Endothelial cell of umbilical vein (primary cell): ENCODE data around the gene TSPO.

Source experiments
- CTCF ChIP-seq, 2 donors: IDR thresholded peaks; 1 replicate in 1 of 2; 2 replicates in 1 of 2; pipeline ENCODE4 v1.5.1; 2011; ENCODE audit warnings: low read length in 2 of 2, mild to moderate bottlenecking in 2 of 2, moderate library complexity in 2 of 2, control low read depth in 1 of 2, inconsistent platforms in 1 of 2, low read depth in 1 of 2; ENCODE audit not compliant: insufficient read depth in 1 of 2; ENCODE audit errors: extremely low read depth in 1 of 2
- EZH2 ChIP-seq: IDR thresholded peaks from 2 replicates; pipeline ENCODE4 v1.6.1; 2012; ENCODE audit warnings: borderline replicate concordance, low read depth, mild to moderate bottlenecking, moderate library complexity, low read length, inconsistent platforms; ENCODE audit not compliant: severe bottlenecking
- MAX ChIP-seq: IDR thresholded peaks from 2 replicates; pipeline ENCODE4 v1.6.1; 2011; ENCODE audit not compliant: insufficient read depth, insufficient read length
- POLR2AphosphoS5 ChIP-seq: IDR thresholded peaks from 2 replicates; pipeline ENCODE4 v1.6.1; 2012; ENCODE audit warnings: low read depth, mild to moderate bottlenecking, control low read depth, low read length, moderate library complexity; ENCODE audit not compliant: insufficient read depth

GRCh38 chr22:43170131-43170480 lies 18.7 kb downstream of the TSPO start:
- TF ChIP-seq CTCF (IDR thresholded peaks at IDR 0.05; ENCODE audit: extremely low read depth in 1 of 2, insufficient read depth in 1 of 2, low read depth in 1 of 2, low read length in 2 of 2), result no peak
- no peak for TF ChIP-seq MAX
- TF ChIP-seq EZH2, result no peak
- no peak for TF ChIP-seq POLR2AphosphoS5
